ENCODE data around the gene NR2E1. TPM values are rescaled to one million over a fixed set of nuclear protein-coding genes. Genes with fewer than 3 reads are reported as not detected.

Gene NR2E1
- total RNA-seq = not detected
- long read RNA-seq = 0 reads

DNA sequence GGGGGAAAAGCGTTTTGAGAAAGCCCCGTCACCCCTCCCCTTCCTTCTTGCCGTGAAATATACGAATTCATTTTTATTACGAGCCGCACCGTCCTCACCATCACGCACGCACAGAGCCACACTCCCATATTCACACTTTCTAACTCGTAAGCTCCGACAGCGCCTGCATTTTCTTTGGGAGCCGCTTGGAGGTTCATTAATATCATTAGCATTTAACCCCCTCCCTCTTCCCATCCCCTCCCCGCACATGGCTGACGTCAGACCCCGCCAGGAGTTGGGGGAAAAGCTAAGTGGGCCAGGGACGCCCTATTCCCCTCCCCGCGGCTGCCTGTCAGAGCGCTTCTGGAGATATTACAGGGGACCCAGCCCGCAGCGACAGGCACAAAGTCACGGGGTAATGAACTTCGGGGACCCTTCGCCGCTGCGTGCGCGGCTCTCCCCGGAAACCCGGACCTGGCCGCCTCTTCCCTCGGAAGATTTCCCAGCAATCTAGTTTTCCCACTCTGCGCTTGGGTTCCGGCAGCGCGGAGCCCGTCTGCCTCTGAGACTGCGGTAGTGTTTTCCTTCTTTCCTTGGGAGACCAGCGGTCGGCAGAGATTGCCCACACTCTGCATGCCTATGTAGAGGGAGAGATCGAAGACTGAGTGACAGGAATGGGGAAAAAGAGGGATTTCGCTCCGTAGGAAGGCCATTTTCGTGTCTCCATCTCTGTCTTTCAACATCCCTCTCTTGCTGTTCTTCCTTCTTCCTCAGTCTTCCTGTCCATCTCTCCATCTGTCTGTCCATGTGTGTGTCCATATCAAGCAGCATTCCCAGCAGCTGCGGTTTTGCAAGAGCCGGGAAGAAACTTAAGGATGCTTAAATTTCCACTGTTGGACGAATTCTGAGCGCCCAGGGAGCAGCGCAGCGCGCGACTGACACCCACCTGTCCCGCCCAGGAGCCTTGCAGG lies at the start of gene NR2E1:
TSS of gene NR2E1 (plus strand) at position 309 of the 950 bp plus-strand sequence. CDS start 744 bp downstream, outside the sequence.
- no peak for DNase-seq (ENCODE audit: low spot score)

DNA sequence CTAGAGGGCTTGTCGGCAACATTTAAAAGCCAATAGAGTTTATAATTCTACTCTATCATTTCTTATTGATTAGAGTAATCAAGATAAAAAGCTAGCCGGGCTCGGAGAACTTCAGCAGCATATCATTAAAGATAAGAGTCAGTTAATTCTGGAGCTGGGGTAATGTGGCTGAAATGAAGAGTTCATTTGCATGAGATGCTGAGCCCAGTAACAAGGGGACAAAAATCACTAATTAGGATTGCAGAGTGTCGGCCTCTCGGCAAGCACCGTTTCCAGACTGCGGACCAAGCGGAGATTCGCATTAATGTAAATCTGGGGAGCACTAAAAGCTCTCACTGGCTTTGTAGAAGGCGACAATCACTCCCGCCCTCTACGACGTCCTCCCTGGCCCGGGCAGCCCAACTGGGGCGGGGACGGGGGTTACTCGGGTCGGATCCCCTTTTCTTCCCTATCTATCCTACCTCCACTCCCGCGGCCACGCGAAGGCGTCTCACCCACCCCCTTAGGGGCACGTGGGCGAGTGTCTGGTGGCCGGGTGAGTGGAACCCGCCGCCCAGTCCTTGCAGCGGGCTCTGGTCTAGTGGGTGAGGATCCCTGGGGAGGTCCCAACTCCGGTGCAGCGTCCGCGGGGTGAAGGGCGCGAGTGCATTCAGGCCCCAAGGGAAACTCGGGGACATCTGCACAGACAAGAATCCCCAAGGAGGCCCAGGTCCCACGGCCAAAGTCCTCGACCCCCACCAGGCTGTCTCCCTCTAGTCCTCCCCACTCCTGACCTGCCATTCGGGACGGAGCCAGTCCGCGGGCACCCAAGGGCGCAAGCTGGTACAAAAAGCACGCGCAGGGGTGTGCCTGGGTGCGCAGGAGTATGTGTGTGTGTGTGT lies 49.0 kb upstream of the NR2E1 start:
- no peak for DNase-seq (ENCODE audit: low spot score)

DNA sequence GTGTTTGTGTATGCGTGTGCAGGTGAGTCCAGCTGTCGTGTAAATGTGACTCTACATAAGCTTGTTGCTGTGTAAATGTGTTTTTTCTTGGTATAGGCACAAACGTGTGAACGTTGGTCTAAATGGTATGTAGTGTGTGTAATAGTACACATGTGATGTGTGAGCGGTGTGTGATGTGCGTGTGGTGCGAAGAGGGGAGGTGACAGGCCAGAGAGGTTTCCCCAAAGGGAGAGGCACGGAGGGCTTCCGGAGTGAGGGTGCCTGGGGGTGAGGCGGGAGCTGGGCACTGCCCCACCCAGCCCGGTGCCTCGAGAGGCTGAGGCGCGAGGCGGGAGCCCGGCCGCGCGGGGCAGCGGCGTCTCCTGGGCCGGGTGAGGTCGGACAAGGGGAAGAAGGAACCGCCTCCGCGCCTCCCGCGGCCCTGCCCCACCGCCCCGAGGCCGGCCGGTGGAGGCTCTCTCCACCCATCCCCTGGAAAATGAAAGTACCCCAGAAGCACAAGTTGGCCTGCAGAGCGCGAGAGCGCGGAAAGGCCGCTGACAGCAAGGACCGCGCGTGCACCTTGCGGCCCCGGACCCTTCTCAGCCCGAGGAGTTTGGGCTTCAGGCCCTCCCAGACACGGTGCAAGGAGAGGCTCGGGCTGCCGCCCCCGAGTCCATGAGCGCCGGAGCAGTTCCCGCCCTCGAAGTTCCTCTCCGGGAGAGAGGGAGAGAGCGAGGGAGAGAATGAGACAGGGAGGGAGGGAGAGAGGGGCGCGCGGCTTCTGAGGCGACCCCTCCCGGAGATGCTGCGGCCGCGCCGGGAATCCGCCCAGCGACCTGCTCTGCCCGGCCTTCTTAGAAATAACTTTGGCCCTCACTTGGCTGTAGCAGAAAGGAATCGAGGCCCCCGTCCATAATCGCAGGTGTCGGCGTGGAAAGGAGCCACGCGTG lies 48.1 kb upstream of the NR2E1 start:
- no peak for DNase-seq (ENCODE audit: low spot score)

GRCh38 chr6:108118359-108118724 lies 47.5 kb upstream of the NR2E1 start:
- no peak for DNase-seq (ENCODE audit: low spot score)

DNA sequence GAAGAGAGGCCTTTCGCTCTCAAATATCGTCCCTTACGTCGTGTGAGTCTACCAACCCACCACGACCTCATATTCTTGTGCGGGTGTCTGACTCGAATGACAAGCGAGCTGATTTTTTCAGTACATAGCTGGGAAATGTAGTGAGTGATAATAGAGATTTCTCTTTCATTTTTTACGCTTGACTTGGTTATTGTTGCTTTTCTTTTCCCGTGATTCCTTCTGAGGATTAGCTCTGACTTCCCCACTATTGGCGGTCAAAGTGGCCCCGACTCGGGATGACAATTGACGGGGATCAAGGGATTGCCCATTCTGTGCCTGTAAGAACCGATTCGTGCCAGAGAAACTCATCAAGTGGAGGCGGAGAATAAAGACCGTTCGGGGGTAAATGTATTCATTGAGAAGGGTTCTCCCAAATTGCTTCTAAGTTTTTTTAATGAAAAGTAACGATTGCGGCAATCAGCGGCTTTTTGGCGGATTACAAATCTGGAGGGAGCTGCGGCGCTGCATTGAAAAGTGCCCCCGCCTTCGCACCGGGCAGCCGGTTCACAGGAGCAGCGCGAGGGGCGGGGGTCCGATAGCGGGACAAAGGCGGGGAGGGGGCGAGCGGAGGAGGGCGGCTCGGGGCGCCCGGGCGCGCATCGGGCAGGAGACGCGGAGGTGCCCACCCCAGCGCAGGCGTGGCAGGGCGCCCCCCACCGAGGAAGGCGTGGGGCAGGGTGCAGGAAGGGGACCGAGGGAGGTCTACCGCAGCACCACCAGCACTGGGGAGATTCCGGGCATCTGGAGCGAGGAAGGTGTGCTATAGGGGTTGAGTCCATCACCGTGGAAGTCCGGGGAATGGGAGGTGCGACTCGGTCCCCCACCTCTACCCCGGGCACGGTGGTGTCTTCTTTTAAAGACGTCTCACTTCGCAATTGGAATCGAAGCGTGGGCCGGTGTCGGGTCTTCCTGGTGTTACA lies 46.7 kb upstream of the NR2E1 start:
- no peak for DNase-seq (ENCODE audit: low spot score)

DNA sequence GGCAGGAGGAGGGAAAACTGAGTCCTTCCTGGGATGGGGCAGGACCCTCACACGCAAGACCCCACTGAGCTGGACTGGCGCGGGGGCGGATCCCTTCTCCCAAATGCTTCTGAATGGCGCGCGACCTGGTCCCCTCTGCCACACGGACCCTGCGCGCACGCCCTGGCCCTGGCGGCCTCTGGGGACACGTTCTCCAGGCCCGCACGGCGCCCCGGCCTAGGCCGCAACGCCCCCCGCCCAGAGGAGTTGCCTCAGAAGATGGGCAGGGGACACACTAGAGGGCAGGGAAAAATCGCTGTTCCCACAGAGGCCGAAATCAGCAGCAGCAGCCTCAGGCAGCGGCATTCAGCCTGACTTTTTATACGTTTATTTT lies 46.1 kb upstream of the NR2E1 start:
- DNase-seq (ENCODE audit: low spot score) = no peak

DNA sequence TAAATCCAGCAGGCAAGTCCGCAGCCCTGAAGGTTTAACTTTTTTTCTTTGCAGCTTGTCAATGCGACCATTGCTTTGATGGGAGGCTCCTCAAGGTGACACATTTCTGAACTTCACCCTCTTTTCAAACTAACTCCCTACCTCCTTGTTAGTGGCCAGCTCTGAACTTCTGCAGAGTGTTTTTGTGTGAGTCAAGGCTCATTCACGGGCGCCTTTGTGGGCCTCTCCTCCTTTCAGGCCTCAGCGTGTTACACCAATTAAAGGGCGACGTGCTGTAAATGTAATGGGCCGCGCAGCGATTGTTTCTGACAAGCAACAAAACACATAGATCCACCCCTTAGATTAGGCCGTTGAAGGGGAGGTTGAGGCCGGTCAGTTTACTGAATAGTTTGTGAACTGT lies 45.5 kb upstream of the NR2E1 start:
- DNase-seq (ENCODE audit: low spot score) = no peak

- DNase-seq (ENCODE audit: low spot score) = no peak
Measured at GRCh38 chr6:108121612-108122011, 44.2 kb upstream of the NR2E1 start.

DNA sequence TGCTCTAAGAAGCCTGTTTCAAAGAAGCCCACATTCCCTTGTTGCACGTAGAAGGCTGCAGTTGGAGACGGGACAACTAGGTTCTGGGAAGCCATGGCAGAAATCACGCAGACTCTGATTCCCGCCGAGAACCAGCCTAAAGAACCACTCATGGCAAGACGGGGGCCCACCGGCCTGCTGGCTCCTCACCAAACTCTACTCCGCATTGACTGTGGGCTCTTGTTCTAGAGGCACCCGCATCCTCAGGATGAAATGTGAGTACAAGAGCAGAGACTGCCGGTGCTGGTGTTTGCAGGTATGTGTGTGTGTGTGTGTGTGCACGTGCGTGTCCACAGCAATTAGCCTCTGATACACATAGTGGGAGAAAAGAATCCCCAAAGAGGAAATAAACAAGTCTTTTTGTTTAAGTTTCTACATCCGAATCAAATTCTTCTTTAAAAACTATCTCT lies 42.3 kb upstream of the NR2E1 start:
- no peak for DNase-seq (ENCODE audit: low spot score)

GRCh38 chr6:108123946-108124345 lies 41.9 kb upstream of the NR2E1 start:
- no peak for DNase-seq (ENCODE audit: low spot score)

DNA sequence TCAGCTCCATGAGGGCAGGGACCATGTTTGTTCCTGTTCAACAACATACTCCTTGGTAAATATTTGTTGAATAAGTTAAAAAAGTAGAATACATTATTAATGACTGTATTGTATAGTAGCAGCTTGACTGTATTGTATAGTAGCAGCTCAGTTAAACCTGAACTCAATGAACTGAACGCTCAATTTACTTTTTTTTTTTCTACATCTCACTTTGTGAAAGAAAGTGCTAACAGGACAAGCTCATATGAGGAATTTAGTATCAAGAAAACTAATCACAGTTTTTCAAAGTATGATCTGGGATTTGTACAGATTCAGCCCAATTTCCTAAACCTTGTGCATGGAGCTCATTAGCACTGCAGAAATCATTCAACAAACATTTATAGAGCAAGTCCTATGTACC lies 38.8 kb upstream of the NR2E1 start:
- no peak for DNase-seq (ENCODE audit: low spot score)

- DNase-seq (ENCODE audit: low spot score) = no peak
Measured at GRCh38 chr6:108127826-108128225, 38.0 kb upstream of the NR2E1 start.

GRCh38 chr6:108130262-108130661 lies 35.6 kb upstream of the NR2E1 start:
- DNase-seq (ENCODE audit: low spot score) = no peak

- no peak for DNase-seq (ENCODE audit: low spot score)
Measured at GRCh38 chr6:108132863-108133262, 33.0 kb upstream of the NR2E1 start.

DNA sequence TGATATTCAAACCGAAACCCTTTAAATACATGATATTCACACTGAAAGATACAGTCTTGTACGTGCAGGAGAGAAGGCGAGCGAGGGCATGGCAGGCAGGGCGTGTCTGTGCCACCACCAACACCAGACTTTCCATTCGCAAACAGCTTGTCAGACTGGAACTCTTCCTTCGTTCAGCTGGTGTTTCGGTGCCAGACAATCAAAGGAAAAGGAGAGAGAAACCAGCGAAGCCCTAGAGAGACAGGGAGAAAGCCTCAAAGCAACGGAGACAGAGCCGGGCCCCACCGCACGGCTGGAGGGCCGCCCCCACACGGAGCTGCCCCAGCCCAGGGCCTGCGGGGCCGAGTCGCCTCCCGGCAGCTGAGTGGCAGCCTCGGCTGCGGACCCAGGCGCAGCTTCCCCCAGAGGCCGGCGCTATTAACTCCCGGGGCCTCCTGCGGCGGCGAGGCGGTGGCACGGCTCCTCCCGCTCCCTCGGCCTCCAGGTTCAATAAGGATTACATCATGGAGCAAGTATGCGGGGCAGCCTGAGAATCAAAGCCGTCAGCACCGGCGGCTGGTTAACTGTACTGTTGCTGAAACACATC lies 32.1 kb upstream of the NR2E1 start:
- no peak for DNase-seq (ENCODE audit: low spot score)

GRCh38 chr6:108134213-108134970 lies 31.4 kb upstream of the NR2E1 start:
- no peak for DNase-seq (ENCODE audit: low spot score)

- DNase-seq (ENCODE audit: low spot score) = no peak
Measured at GRCh38 chr6:108142240-108142639, 23.6 kb upstream of the NR2E1 start.

DNA sequence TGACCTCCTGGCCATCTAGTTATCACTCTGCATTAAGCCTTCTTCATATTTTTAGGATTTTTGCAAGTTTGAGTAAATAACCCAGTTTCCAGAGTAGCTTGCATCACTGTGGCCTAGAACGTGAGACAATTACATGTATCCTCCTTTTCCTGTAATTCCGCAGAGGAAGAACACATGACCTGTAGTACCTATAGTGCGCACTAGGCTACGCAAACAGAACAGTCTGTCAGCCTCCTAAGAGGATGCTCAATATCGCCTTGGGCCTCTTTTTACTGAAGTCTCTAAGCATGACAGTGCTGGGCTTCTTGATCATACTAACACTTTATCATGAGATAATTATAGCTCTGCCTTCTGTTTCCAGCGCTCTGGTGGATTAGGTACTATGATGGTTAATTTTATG lies 20.2 kb upstream of the NR2E1 start:
- DNase-seq (ENCODE audit: low spot score) = no peak

DNA sequence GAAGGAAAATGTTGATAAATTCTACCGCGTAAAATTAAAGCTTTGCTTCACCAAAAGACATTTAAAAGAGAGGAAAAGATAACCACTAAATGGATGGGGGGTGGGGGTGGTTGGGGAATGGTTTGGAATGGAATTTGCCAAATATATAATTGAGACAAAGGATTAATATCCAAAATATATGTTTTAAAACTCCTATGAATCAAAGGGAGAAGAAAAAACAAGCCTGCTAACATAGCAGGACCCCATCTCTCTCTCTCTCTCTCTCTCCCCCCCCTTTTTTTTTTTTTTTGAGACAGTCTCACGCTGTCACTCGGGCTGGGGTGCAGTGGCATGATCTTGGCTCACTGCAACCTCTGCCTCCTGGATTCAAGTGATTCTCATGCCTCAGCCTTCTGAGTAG lies 13.4 kb upstream of the NR2E1 start:
- DNase-seq (ENCODE audit: low spot score) = no peak

All from mesenteric fat pad (tissue), 1 donor.